ENCODE measurements around the gene NSMF.

NSMF gene

DNA sequence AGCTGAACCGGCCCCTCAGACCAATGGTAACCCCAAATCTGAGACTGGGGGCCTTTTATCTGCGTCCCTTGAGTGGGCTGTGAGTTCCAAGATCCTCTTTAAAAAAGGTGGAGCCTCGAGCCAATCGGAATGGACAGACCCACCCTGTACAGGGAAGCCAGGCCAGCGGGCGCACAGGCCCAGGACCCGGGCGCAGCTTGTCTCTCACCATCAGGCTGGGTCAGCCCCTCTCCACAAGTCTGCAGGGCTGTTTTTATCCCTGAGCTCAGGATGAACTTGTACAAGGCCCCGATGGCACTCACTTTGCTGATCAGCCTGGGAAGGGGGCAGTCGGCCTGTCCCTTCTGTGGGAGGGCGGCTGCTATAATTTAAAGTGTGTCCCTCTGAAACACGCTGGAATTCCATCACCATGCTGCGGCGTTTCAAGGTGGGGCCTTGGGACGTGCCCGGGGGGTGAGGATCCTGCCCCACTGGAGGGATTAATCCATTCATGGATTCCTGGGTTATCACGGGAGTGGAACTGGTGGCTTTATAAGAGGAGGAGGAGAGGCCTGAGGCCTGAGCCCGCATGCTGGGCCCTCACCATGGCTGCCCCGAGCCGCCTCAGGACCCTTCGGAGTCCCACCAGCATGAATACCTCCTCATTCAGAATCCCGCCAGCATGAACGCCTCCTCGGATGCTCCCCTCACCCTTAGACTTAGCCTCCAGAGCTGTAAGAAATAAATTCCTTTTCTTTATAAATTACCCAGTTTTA, 50.3 kb downstream of the NSMF start:
- DNase-seq: no peak

DNA sequence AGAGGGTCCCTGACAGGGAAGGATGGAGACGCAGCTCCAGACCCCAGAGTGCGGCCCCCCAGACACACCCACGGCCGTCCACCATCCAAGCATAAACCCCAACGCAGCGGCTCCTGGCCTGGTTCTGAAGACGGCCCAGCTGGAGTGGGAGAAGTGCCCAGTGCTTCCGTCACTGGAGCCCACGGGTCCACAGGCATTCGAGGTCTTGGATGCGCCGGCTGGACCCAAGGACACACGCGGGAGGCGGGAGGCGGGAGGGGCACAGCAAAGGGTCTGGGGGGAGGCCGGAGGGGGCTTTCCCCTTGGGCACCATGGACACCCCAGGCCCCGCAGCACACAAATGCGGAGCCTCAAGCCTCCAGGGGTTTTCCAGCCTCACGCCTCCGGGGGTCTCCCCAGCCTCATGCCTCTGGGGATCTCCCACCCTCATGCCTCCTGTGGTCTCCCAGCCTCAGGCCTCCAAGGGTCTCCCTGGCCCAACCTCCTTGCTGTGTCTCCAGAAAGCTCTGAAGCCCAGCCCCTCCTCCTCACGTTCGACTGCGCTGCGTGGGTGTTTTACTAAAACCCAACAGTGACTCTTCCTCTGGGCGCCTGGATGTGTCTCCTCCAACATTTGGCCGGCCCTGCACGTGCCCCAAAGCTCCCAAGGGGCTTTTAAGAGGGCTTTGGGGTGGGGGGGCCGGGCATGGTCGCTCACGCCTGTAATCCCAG, 51.4 kb downstream of the NSMF start:
- DNase-seq: no peak

DNA sequence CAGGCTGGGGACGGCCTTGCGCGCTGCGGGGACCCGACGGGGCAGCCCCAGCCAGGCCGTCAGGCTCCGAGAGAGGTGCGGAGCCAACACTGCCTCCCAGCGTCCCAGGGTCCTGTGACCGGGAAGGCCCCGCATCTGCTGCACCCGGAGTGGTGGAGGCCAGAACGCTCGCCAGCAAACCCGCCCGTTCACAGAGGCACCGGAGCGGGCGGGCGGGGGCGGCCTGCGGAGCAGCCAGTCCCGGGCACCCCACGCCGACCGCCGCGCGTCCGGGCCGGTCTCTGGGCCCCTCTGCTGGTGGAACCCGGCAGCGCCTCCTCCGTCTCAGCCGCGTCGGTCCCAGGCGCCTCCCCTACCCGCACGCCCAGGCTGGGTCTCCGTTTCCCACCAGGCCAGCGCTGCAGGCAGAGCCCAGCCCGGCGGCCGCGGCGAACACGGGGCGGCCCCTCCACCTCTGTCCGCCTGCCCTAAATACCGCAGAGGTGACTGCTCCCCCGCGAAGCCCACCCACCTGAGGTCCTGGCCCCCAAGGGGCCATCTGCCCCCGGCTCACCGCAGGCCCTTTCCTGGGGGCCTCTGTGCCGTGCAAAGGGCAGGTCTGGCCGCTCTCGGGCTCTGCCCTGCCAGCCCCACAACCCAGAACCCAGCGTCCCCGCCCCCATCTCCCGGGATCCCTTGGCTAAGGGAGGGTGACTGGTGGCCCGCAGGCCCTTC, 52.1 kb downstream of the NSMF start:
- DNase-seq: peak; percentile 88

DNA sequence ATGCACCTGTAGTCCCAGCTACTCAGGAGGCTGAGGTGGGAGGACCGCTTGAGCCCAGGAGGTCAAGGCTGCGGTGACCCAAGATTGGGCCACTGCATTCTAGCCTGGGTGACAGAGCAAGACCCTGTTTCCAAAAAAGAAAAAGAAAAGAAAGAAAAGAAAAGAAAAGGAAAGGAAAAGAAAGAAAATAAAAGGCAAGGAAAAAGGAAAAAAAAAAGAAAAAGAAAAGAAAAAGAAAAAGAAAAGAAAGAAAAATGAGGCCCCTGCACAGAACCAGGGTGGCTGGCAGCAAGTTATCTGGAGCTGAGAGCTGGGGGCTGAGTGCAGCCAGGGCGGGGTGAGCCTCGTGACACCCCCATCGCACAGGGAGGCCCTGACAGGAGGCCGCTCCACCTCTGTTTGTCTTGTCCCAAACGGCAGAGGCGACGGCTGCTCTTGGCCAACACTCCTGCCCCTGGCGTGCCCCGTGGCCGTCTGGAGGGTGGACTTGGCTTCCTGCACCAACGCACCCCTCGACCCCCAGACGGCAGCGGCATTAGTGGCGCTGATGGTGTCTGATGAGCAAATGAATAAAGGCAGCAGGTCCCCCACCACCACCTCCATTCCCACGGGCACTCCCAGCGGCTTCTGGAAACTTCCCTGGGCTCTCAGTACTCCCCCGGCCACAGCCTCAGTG, 52.9 kb downstream of the NSMF start:
- no peak for DNase-seq

DNA sequence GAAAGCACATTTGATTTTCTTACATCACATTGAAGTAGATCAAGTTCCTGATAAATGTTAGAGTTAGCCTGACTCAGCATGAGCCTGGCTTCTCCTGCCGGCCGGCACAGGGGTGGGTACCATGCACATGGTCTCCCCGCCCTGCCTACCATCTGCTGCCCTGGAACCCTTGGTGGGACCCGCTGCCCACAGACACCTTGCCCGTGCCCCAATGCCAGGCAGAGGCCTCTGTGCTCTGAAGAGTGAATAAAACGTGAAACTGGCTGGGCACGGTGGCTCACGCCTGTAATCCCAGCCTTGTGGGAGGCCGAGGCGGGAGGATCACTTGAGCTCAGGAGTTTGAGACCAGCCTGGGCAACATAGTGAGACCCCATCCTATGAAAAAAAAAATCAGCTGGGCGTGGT, 53.5 kb downstream of the NSMF start:
- DNase-seq: no peak

DNA sequence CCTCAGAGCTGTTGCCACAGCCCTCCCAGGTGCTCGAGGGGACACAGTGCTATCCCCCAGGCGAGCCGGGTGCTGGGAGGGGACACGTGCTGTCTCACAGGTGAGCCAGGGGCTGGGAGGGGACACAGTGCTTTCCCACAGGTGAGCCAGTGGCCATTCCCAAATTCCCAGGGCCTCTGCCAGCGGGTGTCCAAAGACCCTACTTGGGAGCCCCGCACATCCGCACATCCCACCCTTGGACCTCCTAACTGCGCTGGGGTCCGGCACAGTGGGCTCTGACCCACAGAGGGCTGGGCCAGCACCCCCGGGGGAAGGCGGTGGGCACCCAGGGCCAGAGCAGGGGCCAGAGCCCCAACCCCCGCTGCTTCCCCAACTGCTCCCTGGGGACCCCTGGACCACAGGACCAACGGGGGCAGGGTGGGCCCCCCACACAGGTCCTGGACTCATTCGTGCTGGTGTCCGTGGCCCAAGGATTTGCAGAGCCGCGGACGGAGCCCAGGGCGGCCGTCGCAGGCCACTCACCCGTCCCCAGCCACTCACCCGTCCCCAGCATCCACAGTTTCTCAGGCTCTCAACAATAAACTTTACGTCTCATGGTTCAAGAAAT, 54.1 kb downstream of the NSMF start:
- DNase-seq: no peak

DNA sequence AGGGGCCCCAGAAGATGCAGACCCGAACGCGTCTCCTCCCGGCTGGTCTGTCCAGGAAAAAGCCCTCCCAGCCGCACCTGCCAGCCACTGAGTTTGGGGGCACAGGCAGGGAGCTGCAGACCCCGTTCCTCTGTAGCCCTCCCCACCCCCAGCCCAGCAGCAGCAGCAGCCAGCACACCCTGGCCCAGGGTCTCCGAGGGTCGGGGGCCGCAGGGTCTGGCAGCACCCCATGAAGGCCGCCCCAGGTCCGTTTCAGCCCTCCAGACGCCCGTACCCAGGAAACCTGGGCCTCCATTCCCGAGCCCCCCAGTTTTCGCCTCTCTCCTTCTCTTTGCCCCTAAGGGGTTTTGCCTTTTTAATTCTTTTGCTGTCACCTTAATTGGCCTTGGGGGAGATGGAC, 55.9 kb downstream of the NSMF start:
- DNase-seq: no peak

DNA sequence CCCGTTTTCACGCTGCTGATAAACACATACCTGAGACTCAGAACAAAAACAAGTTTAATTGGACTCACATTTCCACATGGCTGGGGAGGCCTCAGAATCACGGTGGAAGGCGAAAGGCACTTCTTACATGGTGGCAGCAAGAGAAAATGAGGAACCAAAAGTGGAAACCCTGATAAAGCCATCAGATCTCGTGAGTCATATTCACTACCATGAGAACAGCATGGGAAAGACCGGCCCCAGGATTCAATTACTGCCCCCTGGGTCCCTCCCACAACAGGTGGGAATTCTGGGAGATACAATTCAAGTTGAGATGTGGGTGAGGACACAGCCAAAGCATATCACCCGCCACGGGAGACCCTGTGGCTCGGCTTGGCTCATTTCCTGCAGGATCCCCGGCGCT, 56.4 kb downstream of the NSMF start:
- DNase-seq: no peak

DNA sequence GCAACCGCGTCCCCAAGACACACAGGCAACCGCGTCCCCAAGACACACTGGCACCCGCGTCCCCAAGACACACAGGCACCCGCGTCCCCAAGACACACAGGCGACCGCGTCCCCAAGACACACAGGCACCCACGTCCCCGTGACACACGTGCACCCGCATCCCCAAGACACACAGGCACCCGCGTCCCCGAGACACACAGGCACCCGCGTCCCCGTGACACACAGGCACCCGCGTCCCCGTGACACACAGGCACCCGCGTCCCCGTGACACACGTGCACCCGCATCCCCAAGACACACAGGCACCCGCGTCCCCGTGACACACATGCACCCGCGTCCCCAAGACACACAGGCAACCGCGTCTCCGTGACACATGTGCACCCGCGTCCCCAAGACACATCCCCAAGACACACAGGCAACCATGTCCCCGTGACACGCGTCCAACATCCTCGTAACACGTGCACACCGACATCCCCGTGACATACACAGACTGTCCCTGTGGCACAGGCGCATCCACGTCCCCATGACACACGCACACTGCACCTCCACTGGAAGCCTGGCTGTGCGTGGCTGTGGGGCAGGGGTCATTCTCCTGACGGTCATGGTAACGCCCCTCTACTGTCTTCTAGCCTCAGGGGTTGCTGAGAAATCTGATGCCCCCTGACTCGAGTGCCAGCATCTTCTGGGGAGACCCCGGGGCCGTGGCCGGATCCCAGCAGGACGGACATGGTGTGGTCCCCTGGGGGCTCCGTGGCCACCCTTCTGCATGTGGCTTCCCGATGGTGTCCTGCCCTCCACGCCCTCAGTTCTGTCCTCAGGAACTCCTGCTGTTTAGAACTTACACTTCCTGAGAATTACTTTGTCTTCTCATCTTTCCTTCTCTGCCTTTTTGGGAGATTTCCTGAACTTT, 60.3 kb downstream of the NSMF start:
- DNase-seq: no peak

DNA sequence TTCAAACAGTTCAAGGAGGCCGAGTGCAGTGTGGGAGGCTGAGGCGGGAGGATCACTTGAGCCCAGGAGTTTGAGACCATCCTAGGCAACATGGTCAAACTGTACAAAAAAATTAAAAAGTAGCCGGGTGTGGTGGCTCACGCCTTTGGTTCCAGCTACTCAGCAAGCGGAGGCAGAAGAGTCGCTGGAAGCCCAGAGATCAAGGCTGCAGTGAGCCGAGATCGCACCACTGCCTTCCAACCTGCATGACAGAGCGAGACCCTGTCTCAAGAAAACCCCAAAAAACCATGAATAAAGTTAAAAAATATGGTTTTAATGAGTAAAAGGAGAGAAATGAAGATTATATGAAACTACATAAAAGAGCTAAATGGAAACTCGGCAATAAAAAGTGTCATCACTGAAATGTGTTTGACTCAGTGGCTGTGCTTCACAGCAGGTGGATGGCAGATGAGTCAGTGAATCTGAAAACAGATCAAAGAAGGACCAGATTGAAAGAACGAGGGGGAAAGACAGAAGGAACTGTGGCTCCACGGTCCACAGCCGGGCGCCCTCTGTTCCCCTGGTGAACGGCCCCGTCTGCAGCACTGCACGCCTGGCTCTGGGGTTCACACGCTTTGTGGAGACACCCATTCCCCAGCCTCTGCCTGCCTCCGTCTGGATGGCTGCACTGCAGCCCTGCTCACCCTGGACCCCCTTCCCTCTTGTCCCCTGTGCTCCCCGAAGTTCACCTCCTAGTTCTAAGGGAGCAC, 61.3 kb downstream of the NSMF start:
- DNase-seq: no peak
